ENCODE data around the gene MAP3K12. TPM values are rescaled to one million over a fixed set of nuclear protein-coding genes. Genes with fewer than 3 reads are reported as not detected.

The MAP3K12 gene, protein sequence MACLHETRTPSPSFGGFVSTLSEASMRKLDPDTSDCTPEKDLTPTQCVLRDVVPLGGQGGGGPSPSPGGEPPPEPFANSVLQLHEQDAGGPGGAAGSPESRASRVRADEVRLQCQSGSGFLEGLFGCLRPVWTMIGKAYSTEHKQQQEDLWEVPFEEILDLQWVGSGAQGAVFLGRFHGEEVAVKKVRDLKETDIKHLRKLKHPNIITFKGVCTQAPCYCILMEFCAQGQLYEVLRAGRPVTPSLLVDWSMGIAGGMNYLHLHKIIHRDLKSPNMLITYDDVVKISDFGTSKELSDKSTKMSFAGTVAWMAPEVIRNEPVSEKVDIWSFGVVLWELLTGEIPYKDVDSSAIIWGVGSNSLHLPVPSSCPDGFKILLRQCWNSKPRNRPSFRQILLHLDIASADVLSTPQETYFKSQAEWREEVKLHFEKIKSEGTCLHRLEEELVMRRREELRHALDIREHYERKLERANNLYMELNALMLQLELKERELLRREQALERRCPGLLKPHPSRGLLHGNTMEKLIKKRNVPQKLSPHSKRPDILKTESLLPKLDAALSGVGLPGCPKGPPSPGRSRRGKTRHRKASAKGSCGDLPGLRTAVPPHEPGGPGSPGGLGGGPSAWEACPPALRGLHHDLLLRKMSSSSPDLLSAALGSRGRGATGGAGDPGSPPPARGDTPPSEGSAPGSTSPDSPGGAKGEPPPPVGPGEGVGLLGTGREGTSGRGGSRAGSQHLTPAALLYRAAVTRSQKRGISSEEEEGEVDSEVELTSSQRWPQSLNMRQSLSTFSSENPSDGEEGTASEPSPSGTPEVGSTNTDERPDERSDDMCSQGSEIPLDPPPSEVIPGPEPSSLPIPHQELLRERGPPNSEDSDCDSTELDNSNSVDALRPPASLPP
- total RNA-seq = 4.7 and 5.3 TPM in 2 replicates

DNA sequence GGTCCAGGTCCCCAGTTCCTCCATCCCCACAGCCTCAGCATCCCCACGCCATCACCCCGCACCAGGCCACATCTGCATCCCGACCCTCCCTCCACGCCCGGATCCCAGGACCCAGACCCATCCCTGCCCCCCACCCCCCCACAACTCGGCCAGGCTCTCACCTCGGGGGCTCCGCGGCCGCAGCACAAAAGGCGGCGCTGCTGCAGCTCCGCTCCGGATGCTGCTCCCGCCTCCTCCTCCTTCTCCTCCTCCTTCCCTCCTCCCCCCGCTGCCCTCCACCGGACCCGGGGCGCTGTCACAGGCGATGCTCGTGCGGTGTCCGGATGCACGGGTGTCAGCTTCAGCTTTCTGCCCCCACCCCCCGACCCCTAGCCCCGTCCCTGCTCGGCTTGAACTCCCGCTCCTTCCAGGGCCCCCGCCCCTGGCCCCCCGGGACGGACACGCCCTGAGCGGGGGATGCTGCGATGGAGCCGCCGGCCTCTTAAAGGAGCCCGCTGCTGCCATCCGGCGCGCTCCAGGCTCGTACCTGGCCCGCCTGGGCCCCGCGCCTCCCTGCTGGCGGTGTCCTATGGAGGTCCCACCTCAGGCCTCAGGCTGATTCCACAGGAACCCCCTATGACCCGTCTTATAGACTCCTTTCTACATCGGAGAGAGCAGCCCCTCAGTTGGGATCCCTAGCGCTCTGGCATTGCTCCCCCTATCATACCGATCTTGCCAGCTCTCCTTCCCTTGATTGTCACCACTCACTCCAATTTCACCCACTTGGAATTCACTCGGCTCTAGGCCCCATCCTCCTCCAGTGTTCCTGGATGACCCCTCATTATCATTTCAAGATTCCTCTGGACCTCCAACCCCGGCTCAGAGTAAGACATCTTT, at the start of gene MAP3K12:
Gene MAP3K12, minus strand, starts transcription at position 193 of the 876 bp plus-strand sequence. CDS start 12,067 bp downstream, outside the sequence.

GRCh38 chr12:53506881-53507602, 7.8 kb upstream of the MAP3K12 start, which contains the start of gene NPFF:
Gene NPFF, minus strand, starts transcription at chr12:53507484. Its CDS starts 10 bp downstream, at chr12:53507474.

GRCh38 chr12:53500776-53501614, 1.7 kb upstream of the MAP3K12 start, which contains the start of gene TARBP2:
Gene TARBP2, plus strand, starts transcription at chr12:53501283. Its CDS starts 126 bp downstream, at chr12:53501409.

DNA sequence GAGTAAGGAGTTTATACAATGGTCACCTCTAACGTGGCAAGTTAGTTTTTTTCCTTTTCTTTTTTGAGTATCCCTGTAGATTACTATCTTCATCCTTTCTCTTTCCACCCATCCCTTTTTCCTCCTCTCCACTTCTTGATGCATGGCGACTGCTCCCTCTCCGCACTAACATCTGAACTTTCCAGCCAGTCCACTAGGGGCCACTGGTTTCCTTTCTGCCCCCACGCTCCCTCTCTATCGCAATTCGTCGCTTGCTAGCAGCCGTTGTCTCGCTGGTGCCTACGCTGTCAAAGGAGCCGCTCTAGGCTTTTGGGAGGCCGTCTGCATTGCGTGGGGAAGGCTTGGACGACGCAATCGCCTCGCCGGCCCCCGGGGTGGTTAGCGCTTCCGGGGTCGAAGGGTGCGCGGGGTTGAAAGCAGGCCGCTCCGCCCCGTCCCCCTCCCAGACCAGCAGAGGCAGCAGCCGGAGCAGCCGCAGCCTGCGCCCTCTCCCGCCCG, 47.5 kb downstream of the MAP3K12 start, which contains the start of gene PCBP2:
Gene PCBP2, plus strand, starts transcription at position 442 of the 498 bp plus-strand sequence. CDS start 2,699 bp downstream, outside the sequence.

DNA sequence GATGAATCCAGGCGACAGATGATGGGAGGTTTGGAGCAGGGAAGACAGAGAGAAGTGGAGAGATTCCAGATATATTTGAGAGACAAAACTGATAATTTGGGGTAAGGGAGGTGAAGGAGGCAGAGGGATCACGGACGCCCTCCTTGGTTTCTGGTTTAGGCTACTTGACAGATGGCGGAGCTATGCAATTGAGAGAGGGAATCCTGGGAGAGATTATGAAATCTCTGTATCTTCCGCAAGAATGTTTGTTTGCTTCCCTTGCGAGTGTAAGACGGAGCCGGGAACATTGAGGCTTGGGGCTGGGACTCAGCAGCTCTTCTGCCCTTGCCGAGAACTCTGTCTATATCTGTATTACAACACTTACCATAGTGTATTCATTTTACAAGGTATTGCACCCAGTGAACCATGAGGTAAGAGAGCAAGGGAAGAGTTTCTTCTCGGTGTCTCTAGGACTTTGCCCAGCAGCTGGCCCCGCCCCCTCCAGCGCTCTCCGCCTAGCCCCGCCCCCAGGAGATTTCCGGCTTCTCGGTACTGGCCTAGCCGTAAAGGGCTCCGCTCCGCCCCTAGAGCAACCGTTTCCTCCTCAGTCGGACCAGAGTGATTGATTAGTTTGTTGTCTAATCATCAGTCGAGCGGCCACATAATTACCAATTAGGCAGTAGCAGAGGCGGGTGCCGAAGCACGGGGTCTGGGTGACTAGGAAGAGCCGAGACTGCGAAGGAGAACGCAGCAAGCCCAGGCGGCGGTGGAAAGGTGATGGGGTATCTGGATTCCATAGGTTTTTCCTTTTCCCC, 58.0 kb downstream of the MAP3K12 start, which contains the start of gene PRR13:
Gene PRR13, plus strand, starts transcription at position 695 of the 794 bp plus-strand sequence. CDS start 981 bp downstream, outside the sequence.

Other genes starting within 250 kb of the MAP3K12 start
- gene ESPL1, start 231.2 kb downstream of the MAP3K12 start, total RNA-seq = 0.64 and 1.4 TPM in 2 replicates
- gene PFDN5, start 203.9 kb downstream of the MAP3K12 start, total RNA-seq = 326 and 408 TPM in 2 replicates
- 34.5 and 43.1 TPM in 2 replicates for gene MYG1, start 199.8 kb downstream of the MAP3K12 start, total RNA-seq
- gene AAAS, start 177.8 kb downstream of the MAP3K12 start, total RNA-seq = 26.2 and 26.7 TPM in 2 replicates
- gene SP7, start 163.1 kb downstream of the MAP3K12 start, total RNA-seq = not detected in 2 replicates
- gene SP1, start 119.3 kb downstream of the MAP3K12 start, total RNA-seq = 19.3 and 34.3 TPM in 2 replicates
- not detected in 2 replicates for gene AMHR2, start 75.6 kb downstream of the MAP3K12 start, total RNA-seq
- gene PRR13, start 57.7 kb downstream of the MAP3K12 start, total RNA-seq = 26.7 and 33.9 TPM in 2 replicates
- 176 and 182 TPM in 2 replicates for gene PCBP2, start 47.4 kb downstream of the MAP3K12 start, total RNA-seq
- 37.9 and 39.3 TPM in 2 replicates for gene TARBP2, start 1.8 kb upstream of the MAP3K12 start, total RNA-seq
- gene NPFF, start 8.0 kb upstream of the MAP3K12 start, total RNA-seq = not detected in 2 replicates
- gene ATF7, start 126.9 kb upstream of the MAP3K12 start, total RNA-seq = 3.6 and 4.1 TPM in 2 replicates
- gene ATP5MC2, start 176.6 kb upstream of the MAP3K12 start, total RNA-seq = 77.6 and 160 TPM in 2 replicates
- 44.3 and 52.3 TPM in 2 replicates for gene CALCOCO1, start 228.0 kb upstream of the MAP3K12 start, total RNA-seq

Measured in tracheal epithelial cell (primary cell).